ENCODE measurements around the gene MYH3.

MYH3 gene

DNA sequence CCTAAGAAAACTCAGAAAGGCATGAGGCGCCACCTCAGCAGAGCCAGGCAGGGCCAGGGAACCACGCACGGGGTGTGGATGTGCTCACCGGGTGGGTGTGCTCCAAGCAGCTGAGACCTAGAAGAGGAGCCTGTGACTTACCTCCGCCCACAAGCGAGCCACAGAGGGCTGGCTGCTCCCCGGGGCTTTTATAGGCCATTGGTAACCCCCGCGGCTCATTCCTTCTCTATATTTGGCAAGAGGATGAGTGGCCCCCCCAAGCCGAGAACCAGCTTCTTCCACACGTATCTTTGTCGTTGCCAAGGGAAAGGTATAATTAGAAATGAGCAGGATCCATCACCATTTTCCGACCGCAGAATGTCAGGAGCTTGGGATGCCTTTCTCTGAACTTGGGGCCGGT, at the start of gene MYH3:
Gene MYH3 (minus strand): TSS at position 162 of the 400 bp plus-strand sequence. CDS start 2,245 bp downstream, outside the sequence.
- DNase-seq (ENCODE audit: low spot score): no peak

DNA sequence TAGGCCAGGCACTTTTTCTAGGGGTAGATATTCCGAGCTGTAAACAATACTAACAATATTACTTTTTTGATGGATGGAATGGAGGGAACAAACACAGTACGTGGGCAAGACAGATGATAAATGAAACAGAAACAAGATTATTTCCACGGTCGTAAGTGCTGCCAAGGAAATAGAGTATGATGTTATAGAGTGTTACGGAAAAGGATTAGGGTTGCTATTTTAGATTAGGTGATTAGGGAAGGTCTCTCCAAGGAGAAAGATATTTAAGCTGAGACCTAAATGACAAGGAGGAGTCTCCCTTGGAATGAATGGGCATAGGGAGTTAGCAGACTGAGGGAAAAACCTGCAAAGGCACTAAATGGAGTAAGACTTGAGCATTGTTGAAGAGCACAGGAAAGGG, 48.6 kb upstream of the MYH3 start:
- DNase-seq (ENCODE audit: low spot score): no peak

GRCh38 chr17:10702574-10702973, 45.5 kb upstream of the MYH3 start:
- DNase-seq (ENCODE audit: low spot score): no peak

DNA sequence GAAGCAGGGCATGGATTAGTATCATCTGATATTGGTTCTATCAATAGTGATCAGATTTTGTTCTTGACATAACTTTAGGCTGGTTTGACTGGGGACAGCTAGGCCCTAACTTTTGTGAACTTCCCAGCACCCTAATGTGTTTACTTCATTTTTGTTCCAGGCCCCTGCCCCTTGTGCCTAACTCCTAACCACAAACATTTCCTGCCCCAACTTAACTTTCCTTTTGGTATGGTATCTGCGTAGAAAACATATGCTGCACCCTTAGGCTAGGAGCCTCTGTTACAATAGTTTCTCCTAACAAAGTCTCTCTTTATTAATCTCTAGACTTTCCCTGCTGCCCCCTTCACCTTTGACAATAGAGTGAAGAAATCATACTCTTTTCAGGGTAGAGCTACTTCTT, 42.7 kb upstream of the MYH3 start:
- no peak for DNase-seq (ENCODE audit: low spot score)

DNA sequence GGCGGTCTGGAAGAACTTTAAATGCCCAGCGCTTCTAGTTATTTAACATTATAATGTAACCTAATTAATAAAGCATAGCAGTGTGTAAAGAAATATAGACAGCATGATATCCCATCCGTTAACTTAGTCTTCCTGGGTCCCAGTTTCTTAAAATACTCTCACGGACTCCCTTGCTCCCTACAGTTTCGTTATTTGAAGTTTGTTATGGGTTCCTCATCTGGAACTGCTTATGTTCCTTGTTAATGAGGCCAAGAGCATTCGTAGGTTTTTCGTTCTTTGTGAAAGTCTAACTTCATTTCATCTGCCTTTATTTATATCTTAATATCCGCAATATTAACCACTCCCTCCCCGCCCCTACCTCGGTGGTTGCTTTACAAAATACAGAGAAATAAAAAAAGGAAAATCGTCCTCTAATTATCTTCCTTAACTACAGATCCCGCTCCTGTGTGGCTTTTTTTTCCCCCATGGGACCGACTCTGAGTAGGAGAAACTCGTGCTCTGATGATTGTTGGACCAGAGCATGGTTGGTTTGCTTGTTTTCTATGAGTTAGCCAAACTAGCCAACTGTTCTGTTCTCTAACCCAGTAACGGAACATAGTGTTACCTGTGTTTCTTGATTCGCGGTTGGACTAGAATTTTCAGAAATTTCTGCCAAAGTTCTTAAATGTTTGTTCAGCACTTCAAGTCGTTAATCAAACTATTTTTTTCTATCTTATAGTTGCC, 41.1 kb upstream of the MYH3 start:
- peak; percentile 36 for DNase-seq (ENCODE audit: low spot score)

- peak; percentile 91 for DNase-seq (ENCODE audit: low spot score)
Observed at GRCh38 chr17:10697092-10698081, 40.3 kb upstream of the MYH3 start, which contains the start of the genes ADPRM and SCO1. Gene ADPRM (plus strand): TSS chr17:10697594. CDS start chr17:10704927, 7,333 bp downstream. Gene SCO1 (minus strand): TSS chr17:10697533. CDS start chr17:10697507, 26 bp downstream.

DNA sequence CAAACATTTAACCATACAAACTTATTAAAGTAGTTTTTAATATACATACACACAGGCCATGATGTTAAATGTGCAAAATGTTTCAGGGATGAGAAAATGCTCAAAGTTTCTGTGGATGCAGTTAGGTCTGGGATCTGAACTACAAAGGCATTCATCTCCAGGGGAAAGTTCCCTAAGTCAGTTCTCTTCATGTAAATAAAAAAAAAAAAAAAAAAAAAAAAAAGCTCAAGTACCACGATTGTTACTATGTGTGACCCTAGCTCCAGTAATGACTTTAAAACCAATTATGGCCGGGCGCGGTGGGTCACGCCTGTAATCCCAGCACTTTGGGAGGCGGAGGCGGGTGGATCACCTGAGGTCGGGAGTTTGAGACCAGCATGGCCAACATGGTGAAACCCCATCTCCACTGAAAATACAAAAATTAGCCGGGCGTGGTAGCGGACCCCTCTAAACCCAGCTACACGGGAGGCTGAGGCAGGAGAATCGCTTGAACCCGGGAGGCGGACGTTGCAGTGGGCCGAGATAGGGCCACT, 38.8 kb upstream of the MYH3 start:
- DNase-seq (ENCODE audit: low spot score): peak; percentile 6

GRCh38 chr17:10687499-10687898, 30.4 kb upstream of the MYH3 start:
- DNase-seq (ENCODE audit: low spot score): no peak

GRCh38 chr17:10683853-10684252, 26.7 kb upstream of the MYH3 start:
- DNase-seq (ENCODE audit: low spot score): peak; percentile 63

DNA sequence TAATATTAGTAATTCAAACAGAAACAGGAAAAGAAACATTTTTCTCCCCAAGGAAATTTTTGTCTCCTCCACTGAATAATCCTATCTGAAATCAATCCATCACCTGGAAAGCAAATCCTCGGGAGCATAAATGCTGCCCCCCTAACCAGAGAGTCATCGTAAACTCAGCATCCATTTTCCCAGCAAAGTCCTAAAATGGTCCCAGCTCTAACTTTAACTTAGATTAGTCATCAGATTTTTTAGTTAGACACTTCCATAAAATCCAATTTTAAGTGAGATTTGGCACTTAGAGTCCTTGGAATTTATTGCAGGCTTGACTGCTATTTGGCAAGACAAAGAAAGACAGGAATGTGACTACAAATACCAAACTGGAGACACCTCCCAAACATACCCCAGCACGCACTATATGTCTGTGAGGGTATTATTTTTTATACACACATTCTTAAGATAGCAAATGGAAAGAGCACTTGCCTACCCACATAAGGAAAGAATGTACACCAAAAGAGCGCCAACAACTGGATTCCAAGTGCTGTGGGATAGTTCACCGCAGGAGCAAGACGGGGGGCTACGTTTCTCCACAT, 24.8 kb upstream of the MYH3 start:
- no peak for DNase-seq (ENCODE audit: low spot score)

DNA sequence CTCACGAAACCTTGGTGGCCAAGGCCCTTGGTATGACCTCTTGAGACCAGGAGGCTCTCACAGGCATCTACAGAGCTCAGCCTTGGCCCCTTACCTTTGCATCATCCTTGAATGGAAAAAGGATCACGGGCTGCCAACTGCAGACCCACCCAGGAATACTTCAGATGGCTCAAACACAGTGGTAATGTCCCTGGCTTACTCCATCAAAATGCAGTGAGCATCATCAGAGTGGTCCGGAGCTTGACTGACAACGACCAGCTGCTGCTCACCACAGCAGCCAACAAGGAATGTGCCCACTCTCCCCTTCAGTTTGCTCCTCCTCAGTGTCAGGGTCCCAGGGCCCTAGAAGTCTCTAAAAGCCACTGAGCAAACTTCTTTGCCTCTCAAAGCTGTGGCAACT, 17.6 kb upstream of the MYH3 start:
- no peak for DNase-seq (ENCODE audit: low spot score)

GRCh38 chr17:10673312-10673711, 16.2 kb upstream of the MYH3 start:
- no peak for DNase-seq (ENCODE audit: low spot score)

DNA sequence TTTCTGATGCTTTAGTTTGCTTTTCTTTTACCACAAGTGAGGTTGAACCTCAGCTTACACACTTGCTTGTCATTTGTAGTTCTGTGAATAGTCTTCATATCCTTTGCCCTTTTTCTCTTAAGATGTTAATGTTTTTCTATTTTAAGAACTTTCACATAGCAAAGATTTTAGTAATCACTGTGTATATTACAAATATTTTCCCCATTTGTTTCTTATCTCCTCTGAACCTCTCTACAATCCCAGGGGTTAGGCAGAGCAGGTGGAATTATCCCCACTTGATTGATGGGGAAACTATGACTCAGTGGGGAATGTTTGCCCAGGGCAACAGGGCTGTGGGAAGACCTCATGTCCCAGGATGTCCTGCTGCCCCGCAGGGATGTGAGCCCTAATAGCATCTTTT, 11.7 kb upstream of the MYH3 start:
- DNase-seq (ENCODE audit: low spot score): peak; percentile 5

DNA sequence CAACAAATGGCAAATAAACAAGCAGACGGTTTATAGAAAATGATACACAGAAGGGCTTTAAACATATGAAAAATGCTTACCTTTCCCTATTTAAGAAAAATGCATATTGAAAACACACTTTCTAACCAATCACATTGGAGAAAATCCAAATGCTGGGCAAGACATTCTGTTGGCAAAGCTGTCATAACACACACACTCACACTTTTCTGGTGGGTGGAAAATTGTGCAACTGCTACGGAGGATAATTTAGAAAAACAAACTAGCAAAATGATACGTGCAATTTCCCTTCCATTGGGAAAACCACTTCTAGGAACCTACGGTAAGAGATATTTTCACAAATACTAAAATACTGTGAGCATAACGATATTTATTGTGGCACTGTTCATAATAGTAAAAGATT, 9.8 kb upstream of the MYH3 start:
- DNase-seq (ENCODE audit: low spot score): no peak

DNA sequence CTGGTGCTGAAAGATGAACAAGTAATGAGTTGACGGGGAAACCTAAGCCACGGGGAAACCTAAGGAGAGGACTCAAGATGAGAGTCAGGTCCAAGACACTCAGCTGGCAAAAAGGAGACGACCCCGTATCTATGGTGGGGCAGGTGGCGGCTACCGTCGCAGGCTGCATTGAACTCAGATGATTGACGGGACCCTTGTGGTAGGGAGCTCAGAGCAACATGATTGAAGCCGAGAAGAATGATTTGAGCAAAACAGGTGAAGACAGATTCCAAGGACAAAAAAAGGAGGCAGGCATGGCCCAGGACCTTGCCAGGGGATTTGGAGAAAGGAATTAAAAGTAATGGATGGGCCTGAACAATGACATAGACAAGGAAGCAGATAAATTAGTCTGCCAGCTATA, 7.5 kb upstream of the MYH3 start:
- DNase-seq (ENCODE audit: low spot score): no peak

DNA sequence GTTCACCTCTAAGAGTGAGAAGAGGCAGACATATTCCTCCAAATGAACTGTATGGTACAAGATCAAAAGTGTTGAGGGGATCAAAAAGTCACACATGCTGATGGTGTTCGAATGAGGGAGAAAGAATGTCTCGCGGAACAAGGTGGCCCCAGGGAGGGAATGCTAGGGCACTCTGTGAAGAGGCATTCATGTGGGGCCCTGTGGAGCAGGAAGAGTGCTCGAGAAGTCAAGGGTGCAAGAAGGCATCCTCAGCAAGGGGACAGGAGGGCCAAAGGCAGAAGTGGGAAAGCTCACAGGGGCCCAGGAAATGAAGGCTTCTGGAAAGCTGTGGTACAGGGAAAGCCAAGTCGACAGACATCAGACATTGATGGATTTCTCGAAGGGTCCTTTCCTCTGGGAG, 6.1 kb upstream of the MYH3 start:
- DNase-seq (ENCODE audit: low spot score): no peak

DNA sequence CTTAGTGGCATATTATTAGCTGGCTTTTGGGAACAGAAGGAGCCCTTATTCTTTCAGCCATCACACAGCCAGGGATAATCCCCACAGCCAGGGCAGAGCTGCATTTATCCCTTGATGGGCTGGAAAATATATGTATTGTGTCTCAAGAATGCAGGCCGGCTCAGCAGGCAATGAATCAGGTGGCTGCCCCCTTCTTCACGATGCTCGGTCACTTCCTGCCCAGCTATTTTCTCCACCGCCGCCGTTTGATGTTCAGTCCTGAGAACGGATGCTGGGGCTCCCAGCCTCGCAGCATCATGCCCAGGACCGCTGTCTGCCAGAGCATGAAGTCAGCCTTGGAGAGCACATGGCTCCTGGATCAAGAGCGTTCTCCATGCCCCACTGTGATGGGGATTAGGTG, 4.3 kb upstream of the MYH3 start:
- no peak for DNase-seq (ENCODE audit: low spot score)

- no peak for DNase-seq (ENCODE audit: low spot score)
Observed at GRCh38 chr17:10657879-10658278, 770 bp upstream of the MYH3 start.

- DNase-seq (ENCODE audit: low spot score): no peak
Observed at GRCh38 chr17:10653987-10654386, 3.1 kb downstream of the MYH3 start.

- DNase-seq (ENCODE audit: low spot score): no peak
Observed at GRCh38 chr17:10652984-10653659, 4.0 kb downstream of the MYH3 start.

- DNase-seq (ENCODE audit: low spot score): no peak
Observed at GRCh38 chr17:10651927-10652326, 5.2 kb downstream of the MYH3 start.

GRCh38 chr17:10649602-10650001, 7.5 kb downstream of the MYH3 start:
- DNase-seq (ENCODE audit: low spot score): no peak

All from RKO (cell line).